GM21576 (cell line): Measurements from ENCODE around the gene OXER1.

Experiments
- ATAC-seq: cut with Tn5 transposase; IDR thresholded peaks from one replicate; pipeline ENCODE4 v1.9.1; 2021; ENCODE audit warnings: mild to moderate bottlenecking, moderate library complexity; ENCODE audit not compliant: unreplicated experiment

OXER1 gene

GRCh38 chr2:42770288-42771131 lies 6.6 kb upstream of the OXER1 start:
- ATAC-seq: no peak

DNA sequence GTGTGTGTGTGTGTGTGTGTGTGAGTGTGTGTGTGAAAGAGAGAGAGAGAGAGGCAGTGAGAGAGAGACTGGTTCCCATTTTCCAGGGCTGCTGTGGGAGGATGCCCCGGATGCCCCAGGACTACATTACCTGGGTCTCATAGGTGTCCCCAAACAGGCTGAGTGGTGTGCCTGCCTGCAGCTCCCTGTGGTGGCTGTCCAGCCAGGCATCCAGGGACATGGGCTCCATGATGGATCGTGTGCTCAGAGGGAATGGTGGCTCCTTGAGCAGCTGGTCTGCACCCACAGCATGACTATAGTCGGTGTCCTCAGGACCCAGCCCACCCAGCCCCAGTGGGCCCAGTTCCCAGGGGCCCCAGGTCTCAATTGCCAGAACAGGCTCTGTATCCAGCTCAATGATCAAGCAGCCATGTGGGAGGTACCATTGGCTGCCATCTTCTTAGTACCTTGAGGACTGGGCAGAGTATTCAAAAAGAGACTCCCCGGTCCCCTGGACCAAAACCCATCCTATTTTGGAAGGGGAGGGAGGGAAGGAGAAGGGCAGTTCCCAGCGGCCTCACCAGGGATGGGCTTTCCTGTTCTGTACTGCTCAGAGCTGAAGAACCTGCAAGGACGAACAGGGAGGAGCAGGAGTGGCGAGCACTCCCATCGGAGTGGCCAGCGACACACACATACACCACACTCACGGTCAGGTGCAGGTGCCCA lies 5.8 kb upstream of the OXER1 start:
- ATAC-seq: no peak

DNA sequence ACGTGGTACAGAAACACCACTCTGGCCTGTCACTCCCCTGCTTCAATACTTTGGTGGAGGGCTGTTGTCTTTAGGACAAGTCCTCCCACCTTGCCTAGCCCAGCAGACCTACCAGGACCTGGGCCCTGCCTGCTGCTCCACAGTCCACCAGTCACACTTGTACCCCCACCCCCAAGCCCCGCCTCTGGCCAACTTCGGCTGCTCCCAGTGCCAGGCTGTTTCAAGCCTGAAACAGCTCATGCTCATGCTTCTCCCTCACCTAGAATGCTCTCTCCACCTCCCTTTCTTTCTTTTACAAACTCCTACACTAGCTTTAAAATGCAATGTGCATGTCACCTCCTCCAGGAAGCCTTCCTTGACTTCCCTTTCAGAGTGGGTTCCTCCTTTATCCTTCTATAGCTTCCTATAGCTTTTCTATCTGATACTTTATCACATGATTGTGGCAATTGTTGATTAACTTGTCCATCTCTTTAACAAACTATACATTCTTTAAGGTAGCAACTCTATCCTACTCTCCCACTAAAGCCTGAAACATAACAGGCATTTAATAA lies 4.8 kb upstream of the OXER1 start:
- ATAC-seq: no peak

GRCh38 chr2:42767899-42768705 lies 4.2 kb upstream of the OXER1 start:
- no peak for ATAC-seq

DNA sequence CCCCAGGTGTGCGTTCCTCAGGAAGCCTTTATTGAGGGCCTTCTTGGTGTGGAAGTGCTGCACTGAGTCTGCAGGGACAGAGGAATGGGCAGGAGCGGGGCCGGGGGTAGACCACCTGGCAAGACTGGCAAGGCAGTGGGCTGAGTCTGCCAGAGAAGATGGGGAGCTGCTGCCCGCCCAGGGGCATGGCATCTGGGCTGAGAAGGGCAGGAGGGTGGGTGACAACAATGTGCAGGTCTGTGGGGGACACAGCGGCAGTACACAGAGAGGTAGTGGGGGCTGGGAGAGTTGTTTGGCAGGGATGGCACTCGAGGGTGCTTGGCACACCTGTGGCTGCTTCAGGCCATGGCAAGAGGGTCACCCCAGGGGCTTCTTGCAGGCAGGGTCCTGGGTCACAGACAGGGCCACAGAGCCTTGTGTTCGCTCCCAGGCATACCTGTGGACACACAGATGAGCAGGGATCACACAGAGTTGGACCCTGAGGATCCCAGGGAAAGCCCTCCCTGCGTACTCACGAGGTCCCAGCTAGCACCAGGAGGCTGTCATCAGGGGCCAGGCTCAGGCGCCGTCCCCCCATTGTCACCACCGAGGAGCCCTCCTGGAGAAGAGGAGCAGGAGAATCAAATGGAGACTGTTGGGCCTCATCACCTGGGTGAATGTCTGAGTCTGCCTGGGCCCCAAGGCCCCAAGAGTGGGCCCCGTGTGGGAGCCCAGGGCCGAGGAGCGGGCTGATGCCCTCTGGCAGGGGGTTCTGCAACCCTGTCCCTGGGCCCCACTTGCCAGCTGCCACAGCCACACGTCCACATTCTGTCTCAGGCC lies 3.4 kb upstream of the OXER1 start:
- no peak for ATAC-seq

DNA sequence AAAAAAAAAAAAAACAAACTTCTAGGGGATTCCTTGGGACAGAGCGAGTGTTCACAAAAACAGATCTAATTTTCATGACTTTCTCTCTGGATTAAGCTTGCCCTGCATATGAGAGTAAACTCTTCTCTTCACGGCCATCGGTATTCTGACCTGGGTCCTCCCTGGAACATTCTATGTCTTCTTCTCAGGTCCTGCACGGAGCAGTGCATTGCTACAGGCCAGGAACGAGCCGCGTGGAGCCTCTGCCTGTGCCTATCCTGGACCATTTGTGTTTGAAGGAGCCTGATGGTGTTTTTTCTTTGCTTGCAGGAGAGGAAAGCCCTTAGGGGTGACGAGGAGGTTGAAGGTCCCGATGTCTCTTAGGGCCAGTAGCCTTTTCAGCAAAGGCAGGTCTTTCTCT lies 1.8 kb upstream of the OXER1 start:
- ATAC-seq: no peak

- ATAC-seq: no peak
These were observed 966 bp upstream of the OXER1 start for GRCh38 chr2:42764901-42765300.

GRCh38 chr2:42762823-42763804 lies 821 bp downstream of the OXER1 start:
- ATAC-seq: no peak

- ATAC-seq: no peak
These were observed 1.8 kb downstream of the OXER1 start for GRCh38 chr2:42762155-42762554.

- no peak for ATAC-seq
These were observed 2.4 kb downstream of the OXER1 start for GRCh38 chr2:42761554-42761953.

DNA sequence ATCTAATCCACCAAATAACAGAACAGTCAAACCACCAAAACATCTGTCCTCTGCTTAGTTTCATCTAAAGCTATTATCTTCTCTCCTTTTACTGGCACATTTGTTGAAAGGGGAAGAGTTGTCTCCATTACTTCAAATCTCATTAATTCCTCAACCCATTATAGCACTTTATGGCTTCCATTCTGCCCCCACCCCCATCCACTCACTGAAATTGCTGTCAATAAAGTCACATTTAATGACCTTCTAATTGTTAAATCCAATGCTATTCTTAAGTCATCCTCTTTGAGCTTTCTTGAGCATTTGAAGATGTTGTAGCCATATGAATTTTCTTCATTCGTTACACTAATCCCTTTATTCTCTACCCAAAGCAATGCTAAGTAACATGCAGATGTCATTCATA lies 5.2 kb downstream of the OXER1 start:
- ATAC-seq: no peak

GRCh38 chr2:42757981-42758740 lies 5.8 kb downstream of the OXER1 start:
- ATAC-seq: no peak

GRCh38 chr2:42756966-42757513 lies 6.9 kb downstream of the OXER1 start:
- no peak for ATAC-seq

- ATAC-seq: no peak
These were observed 7.7 kb downstream of the OXER1 start for GRCh38 chr2:42756150-42756775.

DNA sequence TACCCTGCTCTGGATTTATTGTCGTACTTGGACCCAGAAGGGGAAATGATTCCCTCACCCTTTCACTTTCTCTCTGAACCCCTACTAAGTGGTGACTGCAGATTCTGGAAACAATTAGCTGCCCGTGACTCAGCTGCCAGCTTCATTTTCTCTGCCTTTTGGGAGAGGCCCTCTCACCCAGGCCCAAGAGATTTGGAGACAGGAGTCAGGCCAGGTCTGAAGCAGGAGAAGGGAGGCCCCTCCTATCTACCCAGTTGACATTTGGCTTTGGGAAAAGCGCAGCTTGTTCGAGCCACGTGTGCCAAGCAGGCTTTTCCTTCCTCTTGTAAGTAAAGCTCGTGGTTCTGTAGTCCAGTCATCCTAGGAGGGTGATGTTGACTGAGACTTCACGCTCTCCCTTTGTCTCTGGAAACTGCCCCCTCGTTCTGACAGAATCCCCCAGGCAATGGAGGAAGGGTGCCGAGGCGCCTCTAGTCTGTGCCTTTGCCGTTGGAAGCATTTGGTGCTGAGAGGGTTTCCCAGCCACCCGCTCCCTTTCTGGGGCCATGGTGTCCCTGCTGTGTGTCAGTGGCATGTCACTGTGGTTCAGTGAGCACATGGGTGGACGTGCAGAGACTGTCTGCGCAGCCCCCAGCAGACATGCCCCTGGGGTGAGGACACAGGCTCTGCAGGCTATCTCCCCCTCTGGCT lies 8.6 kb downstream of the OXER1 start:
- no peak for ATAC-seq

- ATAC-seq: no peak
These were observed 9.2 kb downstream of the OXER1 start for GRCh38 chr2:42754776-42755140.
